ENCODE measurements around the gene CPLX1. TPM values are rescaled to one million over a fixed set of nuclear protein-coding genes. Genes with fewer than 3 reads are reported as not detected.
"Not testable (repeated sequence)": the region's sequence is repeated elsewhere in the genome, so short reads cannot be mapped to it uniquely, and the experiment has no call there.

CPLX1 gene
- total RNA-seq, 2 donors from 2014 or later = 0.11 to 1.9 TPM

GRCh38 chr4:818106-818921 lies 7.6 kb downstream of the CPLX1 start:
- ATAC-seq (no peak), DNase-seq (ENCODE audit: low spot score in 2 of 2) (no peak)
- Mint-ChIP-seq H3K36me3 (no peaks in the 10 kb centered on the region), H3K9me3 (no peaks in the 10 kb centered on the region), H3K27ac (no peak overlapping the region)

- H3K9me3 Mint-ChIP-seq = no peaks in the 10 kb centered on the region
- DNase-seq (ENCODE audit: low spot score in 2 of 2) = no peak
- no peak for ATAC-seq
Observed at GRCh38 chr4:815464-816146, 10.3 kb downstream of the CPLX1 start.

GRCh38 chr4:814312-814850 lies 11.5 kb downstream of the CPLX1 start:
- ATAC-seq (no peak), DNase-seq (ENCODE audit: low spot score in 2 of 2) (no peak)
- Mint-ChIP-seq H3K27ac (no peak overlapping the region), H3K36me3 (no peaks in the 10 kb centered on the region), H3K9me3 (no peaks in the 10 kb centered on the region)

More at GRCh38 chr4:815464-816146, 10.3 kb downstream of the CPLX1 start:
- no peak overlapping the region for H3K27ac Mint-ChIP-seq
- H3K36me3 Mint-ChIP-seq = no peaks in the 10 kb centered on the region

GRCh38 chr4:813900-814299 lies 12.0 kb downstream of the CPLX1 start:
- no peak for DNase-seq (ENCODE audit: low spot score in 2 of 2)
- H3K36me3 Mint-ChIP-seq = no peaks in the 10 kb centered on the region
- ATAC-seq = no peak

GRCh38 chr4:808860-809570 lies 16.9 kb downstream of the CPLX1 start:
- no peak for ATAC-seq
- Mint-ChIP-seq H3K9me3 (peaks cover 0 to 5% of the 10 kb centered on the region in 2 donors), H3K36me3 (peaks cover 0 to 7% of the 10 kb centered on the region in 2 donors), H3K27ac (no peak overlapping the region)
- no peak for DNase-seq (ENCODE audit: low spot score in 2 of 2)

More at GRCh38 chr4:813900-814299, 12.0 kb downstream of the CPLX1 start:
- H3K27ac Mint-ChIP-seq = no peak overlapping the region
- no peaks in the 10 kb centered on the region for H3K9me3 Mint-ChIP-seq

GRCh38 chr4:807792-808191 lies 18.1 kb downstream of the CPLX1 start:
- ATAC-seq = no peak
- Mint-ChIP-seq H3K9me3 (peaks cover 0 to 5% of the 10 kb centered on the region in 2 donors), H3K27ac (no peak overlapping the region), H3K36me3 (peaks cover 0 to 10% of the 10 kb centered on the region in 2 donors)
- DNase-seq (ENCODE audit: low spot score in 2 of 2) = no peak

- not testable (repeated sequence) for DNase-seq (ENCODE audit: low spot score in 2 of 2); ATAC-seq; H3K9me3 Mint-ChIP-seq; H3K27ac Mint-ChIP-seq
- peaks cover 0 to 12% of the 10 kb centered on the region in 2 donors for H3K36me3 Mint-ChIP-seq
Observed at GRCh38 chr4:806979-807378, 18.9 kb downstream of the CPLX1 start.

- H3K36me3 Mint-ChIP-seq = peaks cover 0 to 18% of the 10 kb centered on the region in 2 donors
- H3K27ac Mint-ChIP-seq = no peak overlapping the region
- no peak for ATAC-seq
Observed at GRCh38 chr4:804804-805203, 21.1 kb downstream of the CPLX1 start.

GRCh38 chr4:803884-804283 lies 22.0 kb downstream of the CPLX1 start:
- Mint-ChIP-seq H3K9me3 (peaks cover 0 to 5% of the 10 kb centered on the region in 2 donors), H3K27ac (no peak overlapping the region), H3K36me3 (peaks cover 0 to 18% of the 10 kb centered on the region in 2 donors)
- ATAC-seq (no peak), DNase-seq (ENCODE audit: low spot score in 2 of 2) (no peak)

More at GRCh38 chr4:804804-805203, 21.1 kb downstream of the CPLX1 start:
- no peak for DNase-seq (ENCODE audit: low spot score in 2 of 2)
- peaks cover 0 to 5% of the 10 kb centered on the region in 2 donors for H3K9me3 Mint-ChIP-seq

- Mint-ChIP-seq H3K36me3 (peaks cover 0 to 18% of the 10 kb centered on the region in 2 donors), H3K27ac (no peak overlapping the region), H3K9me3 (peaks cover 0 to 5% of the 10 kb centered on the region in 2 donors)
- DNase-seq (ENCODE audit: low spot score in 2 of 2) (no peak), ATAC-seq (no peak)
Observed at GRCh38 chr4:801436-802124, 24.3 kb downstream of the CPLX1 start.

- no peak for ATAC-seq
- no peak for DNase-seq (ENCODE audit: low spot score in 2 of 2)
- H3K27ac Mint-ChIP-seq = no peak overlapping the region
- H3K36me3 Mint-ChIP-seq = peaks cover 0 to 7% of the 10 kb centered on the region in 2 donors
- H3K9me3 Mint-ChIP-seq = no peaks in the 10 kb centered on the region
Observed at GRCh38 chr4:797066-797465, 28.9 kb downstream of the CPLX1 start.

GRCh38 chr4:796206-796605 lies 29.7 kb downstream of the CPLX1 start:
- ATAC-seq (no peak), DNase-seq (ENCODE audit: low spot score in 2 of 2) (no peak)
- H3K36me3 Mint-ChIP-seq = no peaks in the 10 kb centered on the region
- no peaks in the 10 kb centered on the region for H3K9me3 Mint-ChIP-seq
- no peak overlapping the region for H3K27ac Mint-ChIP-seq

GRCh38 chr4:795726-796119 lies 30.2 kb downstream of the CPLX1 start:
- ATAC-seq (no peak), DNase-seq (ENCODE audit: low spot score in 2 of 2) (no peak)
- H3K27ac Mint-ChIP-seq = no peak overlapping the region
- H3K36me3 Mint-ChIP-seq = no peaks in the 10 kb centered on the region
- H3K9me3 Mint-ChIP-seq = no peaks in the 10 kb centered on the region

GRCh38 chr4:794900-795725 lies 30.8 kb downstream of the CPLX1 start:
- Mint-ChIP-seq H3K36me3 (no peaks in the 10 kb centered on the region), H3K9me3 (no peaks in the 10 kb centered on the region), H3K27ac (no peak overlapping the region)
- no peak for ATAC-seq
- DNase-seq (ENCODE audit: low spot score in 2 of 2) = no peak

- ATAC-seq (no peak), DNase-seq (ENCODE audit: low spot score in 2 of 2) (no peak)
- no peaks in the 10 kb centered on the region for H3K36me3 Mint-ChIP-seq
- no peaks in the 10 kb centered on the region for H3K9me3 Mint-ChIP-seq
- no peak overlapping the region for H3K27ac Mint-ChIP-seq
Observed at GRCh38 chr4:793941-794621, 31.8 kb downstream of the CPLX1 start.
